ENCODE measurements around the gene WDFY2.

DNA sequence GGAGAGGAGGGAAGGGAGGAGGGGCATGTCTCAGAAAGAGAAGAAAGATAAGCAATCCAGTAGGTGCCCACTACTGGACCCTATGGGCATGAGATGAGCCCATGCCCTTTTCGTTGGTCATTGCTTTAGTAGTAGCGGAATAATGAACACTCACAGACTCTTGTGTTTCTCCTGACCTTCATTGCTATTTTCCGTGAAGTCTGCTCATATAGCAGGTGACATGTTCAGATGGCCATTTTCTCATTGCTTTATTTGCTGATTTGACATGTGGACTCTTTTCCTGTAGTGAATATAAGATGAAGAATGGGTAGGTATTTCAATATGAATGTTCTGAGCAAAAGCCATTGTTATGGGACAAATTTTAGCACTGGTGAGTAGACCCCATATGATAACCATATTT, 16.4 kb downstream of the WDFY2 start:
- TF ChIP-seq CTCF (conservative IDR thresholded peaks at IDR 0.05) (no peak), EZH2 (IDR thresholded peaks at IDR 0.05; ENCODE audit: low read depth) (no peak)

All from PC-9 (cell line).